A673 (cell line): ENCODE results near the gene ADARB2. TPM values are rescaled to one million over a fixed set of nuclear protein-coding genes. Genes with fewer than 3 reads are reported as not detected.

Experiments used
- BruUV-seq: library from RNA; stranded (reverse); fragments of 400-500 nt; replicated peaks from 2 replicates; lab custom pipeline; 2021; lab: Mats Ljungman, UMichigan
- CTCF ChIA-PET: fragments of 300-600 bp; sonication (Branson Sonifier 250); formaldehyde crosslinking; loops from one replicate; lab custom pipeline; 2022; ENCODE audit warnings: antibody characterized with exemption; lab: Charles Lee
- POLR2A ChIA-PET: fragments of 300-600 bp; sonication (Branson Sonifier 250); formaldehyde crosslinking; loops from one replicate; lab custom pipeline; 2022; ENCODE audit warnings: antibody characterized with exemption; ENCODE audit not compliant: low non-redundant PET; lab: Charles Lee
- DNase-seq: peaks from one replicate; pipeline ENCODE4 v3.0.0-alpha.2; 2015; ENCODE audit warnings: low spot score
- H3K27ac ChIP-seq: fragments of 200-600 bp; sonication (generic); 2 replicates; pipeline ENCODE4 v1.5.1; 2016; ENCODE audit warnings: mixed run types, low read depth, mild to moderate bottlenecking, mixed read lengths, antibody characterized with exemption, low read length; ENCODE audit not compliant: poor library complexity, severe bottlenecking
- H3K27me3 ChIP-seq: fragments of 200-600 bp; sonication (generic); replicated peaks from 2 replicates; pipeline ENCODE4 v1.6.1; 2017; ENCODE audit warnings: mixed run types, low read depth, mild to moderate bottlenecking, mixed read lengths, antibody characterized with exemption, low read length; ENCODE audit not compliant: insufficient read depth, poor library complexity
- H3K36me3 ChIP-seq: fragments of 200-600 bp; sonication (generic); 2 replicates; pipeline ENCODE4 v1.6.1; 2016; ENCODE audit warnings: mixed run types, mild to moderate bottlenecking, mixed read lengths, antibody characterized with exemption, low read length; ENCODE audit not compliant: insufficient read depth, poor library complexity, severe bottlenecking
- H3K4me1 ChIP-seq: fragments of 200-600 bp; sonication (generic); 2 replicates; pipeline ENCODE4 v1.6.1; 2017; ENCODE audit warnings: mixed run types, mild to moderate bottlenecking, mixed read lengths, antibody characterized with exemption, low read length; ENCODE audit not compliant: insufficient read depth, poor library complexity, severe bottlenecking
- H3K4me3 ChIP-seq: fragments of 200-600 bp; sonication (generic); 2 replicates; pipeline ENCODE4 v1.5.1; 2016; ENCODE audit warnings: low read depth, mixed run types, mild to moderate bottlenecking, mixed read lengths, low read length; ENCODE audit not compliant: poor library complexity, severe bottlenecking
- H3K9me3 ChIP-seq: fragments of 200-600 bp; sonication (generic); 2 replicates; pipeline ENCODE4 v1.6.1; 2016; ENCODE audit warnings: mixed run types, low read depth, mild to moderate bottlenecking, mixed read lengths, antibody characterized with exemption, low read length; ENCODE audit not compliant: poor library complexity, severe bottlenecking
- CTCF ChIP-seq: fragments of 300-800, 200-600 bp; sonication (generic); conservative IDR thresholded peaks from 2 replicates; pipeline ENCODE4 v1.5.1; 2017; ENCODE audit warnings: low read depth, mild to moderate bottlenecking, antibody characterized with exemption, low read length, moderate library complexity, mixed read lengths
- EZH2 ChIP-seq: fragments of 200-600 bp; sonication (generic); IDR thresholded peaks from 2 replicates; pipeline ENCODE4 v1.6.1; 2017; ENCODE audit warnings: borderline replicate concordance, low read depth, mild to moderate bottlenecking, mixed read lengths, antibody characterized with exemption, low read length; ENCODE audit not compliant: poor library complexity, severe bottlenecking
- intact Hi-C: fragments of 100-400 bp; cut with micrococcal nuclease; formaldehyde crosslinking; loops from one replicate; pipeline ENCODE4 v1.10.0; 2022; ENCODE audit not compliant: unreplicated experiment
- total RNA-seq: library from RNA; stranded (reverse); gene quantifications from 2 replicates; pipeline ENCODE4 v1.2.3, GENCODE V29; 2021

Gene ADARB2
- total RNA-seq, 1 experiment from 2014 or later, result not detected

- Histone ChIP-seq H3K36me3 (no peaks in the 10 kb centered on the region), H3K27ac (no peak overlapping the region), H3K27me3 (peaks cover 77% of the 10 kb centered on the region), H3K4me3 (no peak overlapping the region), H3K9me3 (no peaks in the 10 kb centered on the region), H3K4me1 (no peaks in the 10 kb centered on the region)
- BruUV-seq, result no TSS peak
- intact Hi-C loops, result no loop called here
- no peak for DNase-seq
- POLR2A ChIA-PET, result no interaction called here
- CTCF ChIA-PET, result interaction anchor here (0.7 kb wide), 1 partner anchor 258 kb away, joined by 9 read pairs; no protein-coding TSS in a partner anchor
- no peak for TF ChIP-seq CTCF
- no peak for TF ChIP-seq EZH2
These were observed 331.0 kb downstream of the ADARB2 start for GRCh38 chr10:1406132-1406966.

GRCh38 chr10:1404323-1405260, 332.7 kb downstream of the ADARB2 start:
- ChIA-PET POLR2A (no interaction called here), CTCF (no interaction called here)
- H3K27me3 ChIP-seq, result peaks cover 81% of the 10 kb centered on the region
- DNase-seq, result no peak
- H3K36me3 ChIP-seq, result no peaks in the 10 kb centered on the region
- H3K9me3 ChIP-seq, result no peaks in the 10 kb centered on the region
- BruUV-seq, result no TSS peak
- no peaks in the 10 kb centered on the region for H3K4me1 ChIP-seq
- TF ChIP-seq EZH2 (no peak), CTCF (no peak)
- no peak overlapping the region for H3K4me3 ChIP-seq
- intact Hi-C loops, result no loop called here
- no peak overlapping the region for H3K27ac ChIP-seq

GRCh38 chr10:1403508-1404322, 333.6 kb downstream of the ADARB2 start:
- Histone ChIP-seq H3K27me3 (peaks cover 85% of the 10 kb centered on the region), H3K27ac (no peak overlapping the region), H3K36me3 (no peaks in the 10 kb centered on the region), H3K4me3 (no peak overlapping the region), H3K4me1 (no peaks in the 10 kb centered on the region), H3K9me3 (no peaks in the 10 kb centered on the region)
- CTCF ChIA-PET, result no interaction called here
- POLR2A ChIA-PET, result no interaction called here
- no TSS peak for BruUV-seq
- TF ChIP-seq EZH2 (no peak), CTCF (0 out of 2 replicates have a peak, but pooled peaks have one; percentile 34)
- no peak for DNase-seq
- intact Hi-C loops, result no loop called here
